Activated naive CD4-positive, alpha-beta T cell treated with anti-CD3 and anti-CD28 coated beads for 36 hours (primary cell): ENCODE results near the gene R3HDM2. TPM values are rescaled to one million over a fixed set of nuclear protein-coding genes. Genes with fewer than 3 reads are reported as not detected.
"Not testable (repeated sequence)": the region's sequence is repeated elsewhere in the genome, so short reads cannot be mapped to it uniquely, and the experiment has no call there.

Experiments
- CTCF ChIA-PET: fragments of 350-600 bp; sonication (Branson Sonifier 250); formaldehyde crosslinking; loops from one replicate; lab custom pipeline; 2021; ENCODE audit warnings: antibody characterized with exemption; lab: Charles Lee
- DNase-seq: peaks from one replicate; pipeline ENCODE4 v3.0.0-alpha.2; 2020
- H3K27ac Mint-ChIP-seq: one replicate; pipeline ENCODE4 v1.8.0; 2021; ENCODE audit warnings: mild to moderate bottlenecking, mixed read lengths
- H3K27me3 Mint-ChIP-seq: one replicate; pipeline ENCODE4 v1.8.0; 2021; ENCODE audit warnings: low read depth, mixed read lengths
- H3K36me3 Mint-ChIP-seq: one replicate; pipeline ENCODE4 v1.8.0; 2021; ENCODE audit warnings: low read depth, mixed read lengths
- H3K4me1 Mint-ChIP-seq: one replicate; pipeline ENCODE4 v1.8.0; 2021; ENCODE audit warnings: low read depth, mixed read lengths
- H3K4me3 Mint-ChIP-seq: one replicate; pipeline ENCODE4 v1.8.0; 2021; ENCODE audit warnings: mild to moderate bottlenecking, moderate library complexity, mixed read lengths
- H3K9me3 Mint-ChIP-seq: one replicate; pipeline ENCODE4 v1.8.0; 2021; ENCODE audit warnings: mixed read lengths
- intact Hi-C: fragments of 100-400 bp; cut with micrococcal nuclease; formaldehyde crosslinking; loops from one replicate; pipeline ENCODE4 v1.15.1; 2023
- total RNA-seq, 2 experiments: library from RNA; stranded (reverse); gene quantifications; one replicate each; pipeline ENCODE4 v1.2.3, GENCODE V29; 2021

The R3HDM2 gene
- total RNA-seq, 2 experiments from 2014 or later: 42.2 to 44.8 TPM

DNA sequence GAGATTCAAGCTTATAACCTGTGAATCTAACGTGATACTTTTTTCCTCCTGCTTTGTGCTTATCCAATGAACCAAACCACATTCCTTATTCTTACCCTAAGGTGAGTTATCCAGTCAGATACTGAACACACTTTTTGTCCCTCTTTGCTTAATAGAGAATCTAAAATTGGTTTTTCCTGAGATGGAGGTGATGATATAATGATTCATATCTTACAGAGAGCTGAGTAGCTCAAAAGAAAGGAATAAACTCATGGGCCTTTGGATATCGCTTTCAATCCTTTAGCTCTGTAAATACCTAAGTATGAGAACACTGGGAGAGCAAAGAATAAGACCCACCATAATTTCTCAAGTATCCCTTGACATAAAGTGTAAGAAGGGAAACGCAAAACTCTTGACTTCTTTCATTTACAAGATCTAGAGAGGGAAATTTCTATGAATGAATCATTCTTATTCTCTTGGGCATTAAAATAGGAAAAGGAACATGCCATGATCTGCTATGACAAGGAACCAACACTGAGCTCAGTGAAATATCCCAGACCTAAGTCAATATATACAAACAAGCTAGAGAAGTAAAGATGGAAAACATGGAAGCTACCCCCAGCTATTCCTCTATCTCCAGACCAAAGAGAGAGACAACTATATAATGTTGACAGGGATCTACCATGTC lies 98.1 kb downstream of the R3HDM2 start:
- H3K27ac Mint-ChIP-seq: no peak overlapping the region
- H3K9me3 Mint-ChIP-seq: no peaks in the 10 kb centered on the region
- peaks cover 26% of the 10 kb centered on the region for H3K36me3 Mint-ChIP-seq
- H3K4me1 Mint-ChIP-seq: peaks cover 2% of the 10 kb centered on the region
- no peak for DNase-seq
- intact Hi-C loops: no loop called here
- no peaks in the 10 kb centered on the region for H3K27me3 Mint-ChIP-seq
- H3K4me3 Mint-ChIP-seq: no peak overlapping the region
- CTCF ChIA-PET: interaction anchor here (0.6 to 1.2 kb wide), 3 partner anchors 40 to 123 kb away, joined by 3 to 6 read pairs (median 3); no protein-coding TSS in a partner anchor

DNA sequence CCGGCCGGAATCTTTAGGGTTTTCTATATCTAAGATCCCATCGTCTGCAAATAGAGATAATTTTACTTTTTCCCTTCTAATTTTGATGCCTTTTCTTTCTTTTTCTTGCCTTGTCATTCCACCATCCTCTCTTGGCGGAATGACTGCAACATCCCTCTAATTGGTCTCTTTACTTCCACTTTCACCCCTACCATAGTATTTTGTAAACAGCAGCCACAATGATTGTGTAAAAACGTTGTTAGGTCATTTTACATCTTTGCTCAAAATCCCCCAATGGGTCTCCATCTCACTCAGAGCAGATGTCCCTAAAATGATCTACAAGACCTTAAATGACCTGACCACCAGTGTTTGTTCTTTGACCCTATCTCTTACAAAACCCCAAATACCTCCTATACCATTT lies 99.9 kb downstream of the R3HDM2 start:
- no peaks in the 10 kb centered on the region for H3K27me3 Mint-ChIP-seq
- no peak overlapping the region for H3K4me3 Mint-ChIP-seq
- peaks cover 19% of the 10 kb centered on the region for H3K36me3 Mint-ChIP-seq
- intact Hi-C loops: no loop called here
- H3K9me3 Mint-ChIP-seq: no peaks in the 10 kb centered on the region
- H3K27ac Mint-ChIP-seq: no peak overlapping the region
- CTCF ChIA-PET: no interaction called here
- peaks cover 2% of the 10 kb centered on the region for H3K4me1 Mint-ChIP-seq
- no peak for DNase-seq

DNA sequence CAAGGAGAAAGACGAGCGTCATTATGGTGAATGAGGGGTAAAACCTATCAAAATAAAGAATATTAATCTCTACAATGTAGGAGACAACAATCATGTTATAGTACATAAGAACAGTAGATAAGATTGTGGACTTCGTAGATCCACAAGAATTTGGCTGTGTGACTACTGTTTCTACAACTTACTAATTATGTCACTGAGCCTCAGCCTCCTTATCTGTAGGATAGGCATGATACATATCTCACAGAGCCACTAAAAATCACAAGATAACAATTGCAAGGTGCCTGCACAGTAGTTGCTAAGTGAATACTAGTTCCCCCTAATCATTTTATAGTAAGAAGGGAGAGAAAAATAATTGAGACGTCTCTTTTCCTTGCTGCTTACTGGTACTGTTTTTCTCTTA lies 101.6 kb downstream of the R3HDM2 start:
- peaks cover 2% of the 10 kb centered on the region for H3K4me1 Mint-ChIP-seq
- no peaks in the 10 kb centered on the region for H3K27me3 Mint-ChIP-seq
- DNase-seq: no peak
- peaks cover 18% of the 10 kb centered on the region for H3K36me3 Mint-ChIP-seq
- H3K27ac Mint-ChIP-seq: no peak overlapping the region
- H3K4me3 Mint-ChIP-seq: no peak overlapping the region
- CTCF ChIA-PET: no interaction called here
- no peaks in the 10 kb centered on the region for H3K9me3 Mint-ChIP-seq
- intact Hi-C loops: no loop called here

DNA sequence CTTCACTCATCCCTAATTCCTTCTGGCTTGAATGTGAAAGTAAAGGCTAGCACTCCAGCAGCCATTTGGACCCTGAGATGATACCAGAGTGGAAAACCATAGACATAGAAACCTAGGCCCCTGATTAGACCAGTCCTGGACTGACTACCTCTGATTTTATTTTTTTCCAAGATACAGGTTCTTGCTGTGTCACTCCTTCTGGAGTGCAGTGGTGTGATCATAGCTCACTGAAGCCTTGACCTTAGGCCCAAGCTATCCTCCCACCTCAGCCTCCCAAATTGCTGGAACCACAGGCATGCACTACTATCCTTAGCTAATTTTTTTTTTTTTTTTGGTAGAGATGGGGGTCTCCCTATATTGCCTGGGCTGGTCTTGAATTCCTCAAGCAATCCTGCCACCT lies 105.4 kb downstream of the R3HDM2 start:
- intact Hi-C loops: no loop called here
- H3K9me3 Mint-ChIP-seq: no peaks in the 10 kb centered on the region
- no peaks in the 10 kb centered on the region for H3K4me1 Mint-ChIP-seq
- H3K36me3 Mint-ChIP-seq: peaks cover 11% of the 10 kb centered on the region
- no peak overlapping the region for H3K27ac Mint-ChIP-seq
- CTCF ChIA-PET: interaction anchor here (0.6 to 2.1 kb wide), 5 partner anchors 64 to 133 kb away, joined by 3 to 7 read pairs (median 3); no protein-coding TSS in a partner anchor
- no peak overlapping the region for H3K4me3 Mint-ChIP-seq
- no peaks in the 10 kb centered on the region for H3K27me3 Mint-ChIP-seq
- DNase-seq: no peak

- no peaks in the 10 kb centered on the region for H3K4me1 Mint-ChIP-seq
Measured at GRCh38 chr12:57323416-57323815, 107.4 kb downstream of the R3HDM2 start.

DNA sequence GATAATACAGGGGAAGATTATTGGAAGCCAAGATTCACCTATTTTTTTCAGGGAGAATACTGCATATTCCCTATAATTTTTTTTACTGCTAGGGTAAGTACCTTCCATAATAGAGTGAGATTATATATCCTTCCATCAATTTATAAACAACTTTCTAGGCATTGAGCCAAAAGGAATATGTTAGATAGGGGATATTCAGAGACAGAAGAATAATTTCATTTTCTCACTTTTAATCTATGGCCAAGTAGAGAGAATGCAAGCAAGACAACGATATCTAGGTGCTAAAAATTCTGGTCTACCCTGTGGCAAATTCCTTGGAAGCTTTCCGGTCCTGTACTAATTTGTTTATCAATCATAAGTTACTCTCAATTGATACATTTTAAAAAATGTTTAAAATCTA lies 110.2 kb downstream of the R3HDM2 start:
- Mint-ChIP-seq H3K9me3 (no peaks in the 10 kb centered on the region), H3K4me3 (no peak overlapping the region), H3K36me3 (no peaks in the 10 kb centered on the region), H3K27ac (no peak overlapping the region), H3K27me3 (no peaks in the 10 kb centered on the region), H3K4me1 (no peaks in the 10 kb centered on the region)
- CTCF ChIA-PET: interaction anchor here (1.2 kb wide), 1 partner anchor 134 kb away, joined by 3 read pairs; the partner anchor contains the start of gene INHBE
- no peak for DNase-seq
- intact Hi-C loops: no loop called here

More at GRCh38 chr12:57323416-57323815, 107.4 kb downstream of the R3HDM2 start:
- H3K4me3 Mint-ChIP-seq: no peak overlapping the region
- no peak overlapping the region for H3K27ac Mint-ChIP-seq
- no peaks in the 10 kb centered on the region for H3K27me3 Mint-ChIP-seq
- intact Hi-C loops: no loop called here
- no peaks in the 10 kb centered on the region for H3K9me3 Mint-ChIP-seq
- DNase-seq: no peak
- H3K36me3 Mint-ChIP-seq: peaks cover 7% of the 10 kb centered on the region
- CTCF ChIA-PET: interaction anchor here (1.2 to 2.1 kb wide), 3 partner anchors 24 to 132 kb away, joined by 3 to 7 read pairs (median 4); no protein-coding TSS in a partner anchor

DNA sequence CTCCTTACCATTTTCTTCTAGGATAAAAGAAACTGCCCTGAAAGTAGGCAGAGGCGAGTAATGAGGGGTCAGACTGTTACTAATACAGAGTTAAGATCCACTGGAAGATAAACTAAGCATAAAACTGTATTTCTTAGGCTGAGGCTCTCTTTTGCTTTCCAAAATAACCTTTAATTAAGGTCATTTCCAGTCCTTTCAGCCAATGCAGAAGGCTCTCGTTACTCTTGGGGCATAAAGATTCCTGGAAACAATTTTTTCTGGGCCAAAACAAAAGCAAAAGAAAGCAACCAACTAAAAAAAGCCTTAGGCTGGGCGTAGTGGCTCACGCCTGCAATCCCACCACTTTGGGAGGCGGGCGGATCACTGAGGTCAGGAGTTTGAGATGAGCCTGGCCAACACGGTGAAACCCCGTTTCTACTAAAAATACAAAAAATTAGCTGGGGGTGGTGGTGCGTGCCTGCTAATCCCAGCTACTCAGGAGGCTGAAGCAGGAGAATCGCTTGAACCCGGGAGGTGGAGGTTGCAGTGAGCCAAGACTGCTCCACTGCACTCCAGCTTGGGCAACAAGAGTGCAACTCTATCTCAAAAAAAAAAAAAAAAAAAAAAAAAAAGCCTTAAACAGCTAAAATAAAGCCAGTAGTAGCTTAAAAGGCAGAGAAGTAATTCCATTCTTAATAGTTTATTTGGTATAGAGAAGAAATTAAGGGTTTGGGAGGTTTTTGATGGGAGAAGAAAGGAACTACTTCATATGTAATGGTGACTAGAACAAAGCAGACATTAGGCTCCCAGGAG lies 111.0 kb downstream of the R3HDM2 start:
- DNase-seq: no peak
- intact Hi-C loops: no loop called here
- H3K27me3 Mint-ChIP-seq: no peaks in the 10 kb centered on the region
- H3K36me3 Mint-ChIP-seq: no peaks in the 10 kb centered on the region
- CTCF ChIA-PET: interaction anchor here (0.6 to 1.6 kb wide), 4 partner anchors 12 to 135 kb away, joined by 3 to 5 read pairs (median 4); partner anchors contain the start of gene INHBE
- H3K4me1 Mint-ChIP-seq: no peaks in the 10 kb centered on the region
- no peak overlapping the region for H3K27ac Mint-ChIP-seq
- no peaks in the 10 kb centered on the region for H3K9me3 Mint-ChIP-seq
- no peak overlapping the region for H3K4me3 Mint-ChIP-seq

DNA sequence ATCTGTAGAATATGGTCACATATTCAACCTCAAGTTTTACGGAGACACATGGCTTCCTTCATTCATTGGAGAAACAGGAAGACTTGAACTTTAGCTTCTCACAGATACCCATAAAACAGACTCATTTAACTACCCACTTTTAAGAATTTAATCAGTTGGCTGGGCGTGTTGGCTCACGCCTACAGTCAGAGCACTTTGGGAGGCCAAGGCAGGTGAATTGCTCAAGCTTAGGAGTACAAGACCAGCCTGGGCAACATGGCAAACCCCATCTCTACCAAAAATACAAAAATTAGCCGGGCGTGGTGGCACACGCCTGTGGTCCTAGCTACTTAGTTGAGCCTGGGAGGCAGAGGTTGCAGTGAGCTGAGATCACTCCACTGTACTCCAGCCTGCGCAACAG lies 115.2 kb downstream of the R3HDM2 start:
- Mint-ChIP-seq H3K27me3 (no peaks in the 10 kb centered on the region), H3K9me3 (no peaks in the 10 kb centered on the region), H3K36me3 (peaks cover 3% of the 10 kb centered on the region), H3K27ac (no peak overlapping the region), H3K4me3 (no peak overlapping the region), H3K4me1 (no peaks in the 10 kb centered on the region)
- intact Hi-C loops: no loop called here
- CTCF ChIA-PET: interaction anchor here (1.0 to 1.5 kb wide), 4 partner anchors 41 to 143 kb away, joined by 3 to 4 read pairs (median 3); no protein-coding TSS in a partner anchor
- DNase-seq: no peak

- DNase-seq, H3K27ac Mint-ChIP-seq, H3K27me3 Mint-ChIP-seq, H3K9me3 Mint-ChIP-seq, H3K36me3 Mint-ChIP-seq, H3K4me3 Mint-ChIP-seq, intact Hi-C loops, H3K4me1 Mint-ChIP-seq: not testable (repeated sequence)
- CTCF ChIA-PET: interaction anchor here (0.7 to 2.5 kb wide), 2 partner anchors 10 to 140 kb away, joined by 9 to 12 read pairs; no protein-coding TSS in a partner anchor
Measured at GRCh38 chr12:57312287-57312686, 118.6 kb downstream of the R3HDM2 start.

DNA sequence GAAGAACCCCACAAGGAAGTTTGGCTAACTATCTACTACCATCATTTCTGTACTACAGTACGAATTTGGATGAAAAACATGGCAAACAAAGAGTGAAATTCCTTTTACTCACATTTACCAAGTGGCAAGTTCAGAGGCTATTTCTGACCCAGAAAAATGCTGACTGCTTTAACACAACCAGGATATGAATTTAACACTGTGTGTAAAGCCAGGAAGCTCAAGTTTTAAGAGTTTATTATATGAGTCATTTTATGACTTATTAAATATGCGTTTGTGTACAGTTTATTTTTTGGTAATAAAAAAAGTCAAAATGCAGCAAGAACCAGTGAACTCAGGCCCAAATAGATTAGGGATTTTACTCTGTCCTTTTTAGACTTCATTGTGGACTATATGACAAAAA lies 121.4 kb downstream of the R3HDM2 start:
- Mint-ChIP-seq H3K27me3 (no peaks in the 10 kb centered on the region), H3K36me3 (peaks cover 16% of the 10 kb centered on the region), H3K27ac (no peak overlapping the region), H3K4me3 (no peak overlapping the region), H3K4me1 (no peaks in the 10 kb centered on the region), H3K9me3 (no peaks in the 10 kb centered on the region)
- intact Hi-C loops: no loop called here
- DNase-seq: no peak
- CTCF ChIA-PET: interaction anchor here (0.6 to 11.6 kb wide), 4 partner anchors 100 to 153 kb away, joined by 3 to 172 read pairs (median 6); partner anchors contain the start of genes GLI1 and INHBE

DNA sequence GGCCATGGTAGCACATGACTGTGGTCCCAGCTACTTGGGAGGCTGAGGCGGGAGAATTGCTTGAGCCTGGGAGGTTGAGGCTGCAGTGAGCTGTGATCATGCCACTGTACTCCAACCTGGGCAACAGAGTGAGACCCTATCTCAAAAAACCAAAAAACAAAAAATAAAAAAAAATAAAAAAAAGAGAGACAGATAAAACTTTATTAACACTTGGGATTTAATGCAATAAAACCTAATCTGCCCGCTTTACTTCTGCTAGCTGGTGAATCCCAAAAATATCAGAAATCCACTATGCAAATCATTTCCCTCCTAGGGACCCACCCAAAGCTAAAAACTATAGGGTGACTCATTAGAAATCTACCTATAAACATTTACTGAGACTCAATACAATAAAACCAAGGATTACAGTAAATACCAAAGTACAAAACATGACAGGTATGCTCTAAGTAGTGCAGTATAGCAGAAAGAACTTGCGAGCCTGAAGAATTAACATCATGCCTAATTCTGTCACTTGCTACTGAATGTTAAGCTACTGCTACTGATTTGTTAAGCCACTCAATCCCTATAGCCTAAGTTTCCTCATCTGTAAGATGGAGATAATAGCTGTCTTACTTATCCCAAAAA lies 129.8 kb downstream of the R3HDM2 start:
- H3K27me3 Mint-ChIP-seq: no peaks in the 10 kb centered on the region
- H3K9me3 Mint-ChIP-seq: no peaks in the 10 kb centered on the region
- H3K27ac Mint-ChIP-seq: no peak overlapping the region
- CTCF ChIA-PET: interaction anchor here (0.7 to 11.6 kb wide), 3 partner anchors 37 to 162 kb away, joined by 3 to 172 read pairs (median 3); partner anchors contain the start of genes GLI1 and INHBE
- no peaks in the 10 kb centered on the region for H3K4me1 Mint-ChIP-seq
- peaks cover 20% of the 10 kb centered on the region for H3K36me3 Mint-ChIP-seq
- intact Hi-C loops: no loop called here
- H3K4me3 Mint-ChIP-seq: no peak overlapping the region
- no peak for DNase-seq

- Mint-ChIP-seq H3K27me3 (no peaks in the 10 kb centered on the region), H3K27ac (no peak overlapping the region)
- intact Hi-C loops: no loop called here
Measured at GRCh38 chr12:57299514-57300016, 131.3 kb downstream of the R3HDM2 start.

More at GRCh38 chr12:57299514-57300016, 131.3 kb downstream of the R3HDM2 start:
- H3K4me3 Mint-ChIP-seq: no peak overlapping the region
- CTCF ChIA-PET: interaction anchor here (0.7 to 11.6 kb wide), 3 partner anchors 24 to 155 kb away, joined by 3 to 172 read pairs (median 4); partner anchors contain the start of genes GLI1 and INHBE
- no peaks in the 10 kb centered on the region for H3K4me1 Mint-ChIP-seq
- no peak for DNase-seq
- no peaks in the 10 kb centered on the region for H3K9me3 Mint-ChIP-seq
- peaks cover 12% of the 10 kb centered on the region for H3K36me3 Mint-ChIP-seq
